Natural killer cell (primary cell): ENCODE data around the gene NEGR1. TPM values are rescaled to one million over a fixed set of nuclear protein-coding genes. Genes with fewer than 3 reads are reported as not detected.

ENCODE experiments used
- ATAC-seq, 3 donors: fragments of 150-1000 bp in 2 of 3; fragments of 200-7000 bp in 1 of 3; cut with Tn5 transposase; 1 replicate in 1 of 3; 2 replicates in 2 of 3; pipeline ENCODE4 v1.10.0; 2021; ENCODE audit warnings: mild to moderate bottlenecking in 2 of 3, moderate library complexity in 2 of 3
- DNase-seq, 2 donors: peaks; one replicate each; pipeline versions ENCODE4 v3.0.0 to v3.0.0-alpha.2; 2013 to 2021; ENCODE audit warnings: mixed read lengths in 1 of 2
- H3K27ac ChIP-seq: one replicate; pipeline ENCODE4 v1.5.1; 2013; ENCODE audit warnings: mild to moderate bottlenecking, low read length
- H3K27me3 ChIP-seq: one replicate; pipeline ENCODE4 v1.6.1; 2013; ENCODE audit warnings: low read length; ENCODE audit not compliant: control insufficient read depth, insufficient read depth
- H3K36me3 ChIP-seq: one replicate; pipeline ENCODE4 v1.6.1; 2013; ENCODE audit warnings: low read length; ENCODE audit not compliant: control insufficient read depth, insufficient read depth
- H3K4me1 ChIP-seq: one replicate; pipeline ENCODE4 v1.6.1; 2013; ENCODE audit warnings: low read length; ENCODE audit not compliant: control insufficient read depth, insufficient read depth
- H3K4me3 ChIP-seq: one replicate; pipeline ENCODE4 v1.5.1; 2013; ENCODE audit warnings: low read length
- H3K9me3 ChIP-seq: one replicate; pipeline ENCODE4 v1.6.1; 2013; ENCODE audit warnings: low read length; ENCODE audit not compliant: control insufficient read depth, insufficient read depth
- H3K27ac Mint-ChIP-seq, 2 donors: one replicate each; pipeline ENCODE4 v1.8.0; 2022; ENCODE audit warnings: mild to moderate bottlenecking in 2 of 2, mixed read lengths in 2 of 2, moderate library complexity in 1 of 2
- H3K27me3 Mint-ChIP-seq, 2 donors: one replicate each; pipeline ENCODE4 v1.8.0; 2022; ENCODE audit warnings: low read depth in 2 of 2, mixed read lengths in 2 of 2
- H3K36me3 Mint-ChIP-seq: one replicate; pipeline ENCODE4 v1.8.0; 2022; ENCODE audit warnings: mixed read lengths
- H3K4me1 Mint-ChIP-seq, 2 donors: one replicate each; pipeline ENCODE4 v1.8.0; 2022; ENCODE audit warnings: mixed read lengths in 2 of 2
- H3K4me3 Mint-ChIP-seq: one replicate; pipeline ENCODE4 v1.8.0; 2022; ENCODE audit warnings: mild to moderate bottlenecking, moderate library complexity, mixed read lengths
- H3K9me3 Mint-ChIP-seq, 2 donors: one replicate each; pipeline ENCODE4 v1.8.0; 2022; ENCODE audit warnings: mixed read lengths in 2 of 2
- WGBS: methylation state at CpG from one replicate; pipeline ENCODE4 v1.1.7; 2013; ENCODE audit warnings: missing lambda C conversion rate; ENCODE audit not compliant: insufficient coverage; 5-methylcytosine and 5-hydroxymethylcytosine counted together
- intact Hi-C: fragments of 100-400 bp; cut with micrococcal nuclease; formaldehyde crosslinking; loops from one replicate; pipeline ENCODE4 v1.14.2; 2022
- total RNA-seq, 4 donors: library from RNA; stranded (reverse); fragments of 120-200 nt in 1 of 4; gene quantifications; one replicate each; pipeline versions ENCODE4 v1.2.3 to v1.2.4, GENCODE V29; 2013 to 2022
- TF ChIP-seq, protein P1 (sequence below): fragments of 200-600 bp; IDR thresholded peaks from one replicate; pipeline ENCODE4 v1.8.0; 2022; ENCODE audit warnings: antibody characterized with exemption

Gene NEGR1
- total RNA-seq, 3 donors from 2014 or later (not counting 1 experiment from before 2014, with no cell fraction given): 0.55 to 1.3 TPM; not detected in 1

DNA sequence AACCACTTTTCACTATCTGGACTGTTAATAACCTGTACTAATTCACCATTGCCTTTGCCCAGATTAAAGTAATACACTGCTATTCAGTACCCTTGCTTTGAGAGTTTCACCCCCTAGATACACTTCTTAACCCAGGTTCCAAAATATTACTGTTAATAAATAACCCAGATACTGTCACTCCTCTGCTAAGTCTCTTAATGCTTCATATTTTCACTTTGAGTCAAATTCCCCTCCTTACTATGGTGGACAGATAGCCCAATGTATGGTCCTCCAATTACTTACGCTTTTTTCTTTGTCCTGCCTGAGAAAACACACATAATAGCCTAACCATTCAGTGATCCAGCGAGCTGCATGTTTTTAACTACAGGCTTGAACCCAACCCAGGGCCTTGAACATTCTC is 152.5 kb downstream of the NEGR1 start:
- peaks cover 2 to 3% of the 10 kb centered on the region in 2 donors for H3K9me3 Mint-ChIP-seq
- no peaks in the 10 kb centered on the region for H3K4me1 Mint-ChIP-seq
- H3K4me3 Mint-ChIP-seq: no peak overlapping the region
- Histone ChIP-seq H3K4me1 (no peaks in the 10 kb centered on the region), H3K27ac (no peak overlapping the region), H3K36me3 (no peaks in the 10 kb centered on the region), H3K9me3 (no peaks in the 10 kb centered on the region), H3K27me3 (no peaks in the 10 kb centered on the region), H3K4me3 (no peak overlapping the region)
- ATAC-seq (no peak), DNase-seq (no peak)
- WGBS: 76% methylated on average over 2 of the region's 2 CpGs
- TF ChIP-seq, protein P1, sequence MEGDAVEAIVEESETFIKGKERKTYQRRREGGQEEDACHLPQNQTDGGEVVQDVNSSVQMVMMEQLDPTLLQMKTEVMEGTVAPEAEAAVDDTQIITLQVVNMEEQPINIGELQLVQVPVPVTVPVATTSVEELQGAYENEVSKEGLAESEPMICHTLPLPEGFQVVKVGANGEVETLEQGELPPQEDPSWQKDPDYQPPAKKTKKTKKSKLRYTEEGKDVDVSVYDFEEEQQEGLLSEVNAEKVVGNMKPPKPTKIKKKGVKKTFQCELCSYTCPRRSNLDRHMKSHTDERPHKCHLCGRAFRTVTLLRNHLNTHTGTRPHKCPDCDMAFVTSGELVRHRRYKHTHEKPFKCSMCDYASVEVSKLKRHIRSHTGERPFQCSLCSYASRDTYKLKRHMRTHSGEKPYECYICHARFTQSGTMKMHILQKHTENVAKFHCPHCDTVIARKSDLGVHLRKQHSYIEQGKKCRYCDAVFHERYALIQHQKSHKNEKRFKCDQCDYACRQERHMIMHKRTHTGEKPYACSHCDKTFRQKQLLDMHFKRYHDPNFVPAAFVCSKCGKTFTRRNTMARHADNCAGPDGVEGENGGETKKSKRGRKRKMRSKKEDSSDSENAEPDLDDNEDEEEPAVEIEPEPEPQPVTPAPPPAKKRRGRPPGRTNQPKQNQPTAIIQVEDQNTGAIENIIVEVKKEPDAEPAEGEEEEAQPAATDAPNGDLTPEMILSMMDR: no peak
- H3K27ac Mint-ChIP-seq: no peak overlapping the region
- no peaks in the 10 kb centered on the region for H3K27me3 Mint-ChIP-seq
- intact Hi-C loops: no loop called here
- H3K36me3 Mint-ChIP-seq: no peaks in the 10 kb centered on the region

DNA sequence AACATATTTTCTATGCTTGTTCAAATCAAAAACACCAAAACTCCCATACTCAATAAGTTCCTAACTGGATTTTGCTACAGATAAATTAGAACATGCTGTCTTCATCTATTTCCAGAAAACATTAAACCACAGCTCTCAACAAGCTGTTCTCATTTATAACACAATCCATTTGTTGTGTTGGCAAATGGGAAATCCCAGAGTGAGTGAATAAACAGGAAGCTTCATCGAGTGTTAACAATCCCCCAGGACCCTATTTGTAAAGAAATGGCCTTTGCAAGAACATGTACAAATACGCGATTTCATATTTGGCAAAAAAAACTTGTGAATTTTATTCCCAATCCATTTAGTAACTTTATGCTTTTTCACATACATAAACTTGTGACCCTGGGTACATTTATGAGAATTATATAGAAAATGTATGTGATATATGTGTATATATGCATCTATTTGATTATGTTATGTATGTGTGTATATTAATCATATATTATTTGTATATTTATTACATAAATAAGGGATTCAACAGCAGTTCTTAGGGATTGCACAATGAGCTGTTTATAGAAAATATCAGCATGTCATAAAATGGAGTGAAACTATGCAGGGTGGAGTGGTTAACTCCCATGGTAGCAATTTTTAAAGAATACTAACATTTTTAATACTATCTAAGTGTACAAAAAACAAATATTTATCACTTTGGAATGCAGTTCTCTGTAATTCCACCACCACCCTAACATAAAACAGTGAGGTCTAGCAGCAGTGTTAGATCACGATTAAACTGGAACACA is 160.0 kb downstream of the NEGR1 start:
- Mint-ChIP-seq H3K36me3 (no peaks in the 10 kb centered on the region), H3K4me3 (no peak overlapping the region), H3K27me3 (no peaks in the 10 kb centered on the region), H3K4me1 (no peaks in the 10 kb centered on the region), H3K27ac (no peak overlapping the region), H3K9me3 (no peaks in the 10 kb centered on the region)
- H3K9me3 ChIP-seq: no peaks in the 10 kb centered on the region
- no peaks in the 10 kb centered on the region for H3K36me3 ChIP-seq
- H3K4me3 ChIP-seq: no peak overlapping the region
- DNase-seq (no peak), ATAC-seq (no peak)
- 81% methylated on average over 4 of the region's 4 CpGs for WGBS
- no peaks in the 10 kb centered on the region for H3K4me1 ChIP-seq
- intact Hi-C loops: no loop called here
- no peaks in the 10 kb centered on the region for H3K27me3 ChIP-seq
- H3K27ac ChIP-seq: no peak overlapping the region
- TF ChIP-seq, protein P1: no peak

DNA sequence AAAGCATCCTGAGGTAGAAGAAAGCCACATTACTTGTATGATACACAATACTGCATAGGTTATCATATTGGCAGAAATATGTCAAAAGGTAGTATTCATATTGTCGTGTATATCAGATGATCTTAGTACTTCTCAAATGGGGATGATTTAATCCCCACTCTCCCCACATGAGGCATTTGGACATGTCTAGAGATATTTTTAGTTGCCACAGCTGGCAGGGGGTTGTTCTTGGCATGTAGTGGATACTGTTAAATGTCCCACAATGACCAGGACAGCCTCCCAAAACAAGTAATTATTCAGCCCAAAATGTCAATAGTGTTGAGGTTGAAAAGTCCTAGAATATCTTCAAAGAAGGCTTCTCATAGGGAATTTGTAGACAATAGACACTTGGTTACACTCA is 162.8 kb downstream of the NEGR1 start:
- Histone ChIP-seq H3K27me3 (no peaks in the 10 kb centered on the region), H3K4me3 (no peak overlapping the region), H3K4me1 (no peaks in the 10 kb centered on the region), H3K9me3 (no peaks in the 10 kb centered on the region), H3K27ac (no peak overlapping the region), H3K36me3 (no peaks in the 10 kb centered on the region)
- ATAC-seq: no peak
- intact Hi-C loops: no loop called here
- no peak overlapping the region for H3K4me3 Mint-ChIP-seq
- no peaks in the 10 kb centered on the region for H3K27me3 Mint-ChIP-seq
- no peaks in the 10 kb centered on the region for H3K36me3 Mint-ChIP-seq
- DNase-seq: no peak
- no peaks in the 10 kb centered on the region for H3K9me3 Mint-ChIP-seq
- no CpG with 5 or more reads among the region's 1 CpG for WGBS
- no peaks in the 10 kb centered on the region for H3K4me1 Mint-ChIP-seq
- TF ChIP-seq, protein P1: no peak
- no peak overlapping the region for H3K27ac Mint-ChIP-seq

DNA sequence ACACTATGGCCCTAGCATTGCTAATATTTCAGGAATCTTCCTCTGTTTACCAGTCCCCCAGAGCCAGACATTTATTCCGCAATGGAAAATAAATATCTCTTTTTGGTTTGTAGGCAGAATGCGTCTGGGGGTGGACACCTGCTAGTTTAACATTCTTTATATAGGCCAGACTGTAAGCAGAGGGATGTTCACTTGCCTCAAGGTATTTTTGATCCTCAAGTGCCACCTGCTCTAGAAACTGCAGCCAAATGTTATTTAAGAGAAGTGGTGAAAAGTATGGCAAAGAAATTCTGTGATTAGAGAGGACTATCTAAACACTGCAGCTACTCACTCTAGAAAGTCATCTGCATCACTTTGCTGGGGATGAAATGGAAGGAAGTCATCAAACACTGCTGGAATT is 164.7 kb downstream of the NEGR1 start:
- Histone ChIP-seq H3K9me3 (no peaks in the 10 kb centered on the region), H3K4me1 (no peaks in the 10 kb centered on the region), H3K27me3 (no peaks in the 10 kb centered on the region), H3K27ac (no peak overlapping the region), H3K4me3 (no peak overlapping the region), H3K36me3 (no peaks in the 10 kb centered on the region)
- Mint-ChIP-seq H3K4me1 (no peaks in the 10 kb centered on the region), H3K4me3 (no peak overlapping the region), H3K9me3 (peaks cover 0 to 2% of the 10 kb centered on the region in 2 donors), H3K27ac (no peak overlapping the region), H3K27me3 (no peaks in the 10 kb centered on the region), H3K36me3 (no peaks in the 10 kb centered on the region)
- TF ChIP-seq, protein P1: no peak
- ATAC-seq (no peak), DNase-seq (no peak)
- intact Hi-C loops: no loop called here
- WGBS: 88% methylated on average over 2 of the region's 2 CpGs
